Neuron (in vitro differentiated cells): Measurements from ENCODE around the gene ADD2.
"Not testable (repeated sequence)": the region's sequence is repeated elsewhere in the genome, so short reads cannot be mapped to it uniquely, and the experiment has no call there.

Experiments
- H2AFZ ChIP-seq: one replicate; pipeline ENCODE4 v1.6.1; 2013; ENCODE audit warnings: low read depth, mild to moderate bottlenecking, inconsistent platforms, low read length, moderate library complexity
- H3K27me3 ChIP-seq: one replicate; pipeline ENCODE4 v1.6.1; 2013; ENCODE audit warnings: low read length; ENCODE audit not compliant: insufficient read depth
- H3K36me3 ChIP-seq: one replicate; pipeline ENCODE4 v1.6.1; 2013; ENCODE audit warnings: low read length; ENCODE audit not compliant: insufficient read depth
- H3K4me1 ChIP-seq: one replicate; pipeline ENCODE4 v1.6.1; 2013; ENCODE audit warnings: low read length; ENCODE audit not compliant: insufficient read depth
- H3K4me3 ChIP-seq: 2 replicates; pipeline ENCODE4 v1.5.1; 2013; ENCODE audit warnings: mild to moderate bottlenecking, low read length, moderate library complexity
- H3K9me3 ChIP-seq: one replicate; pipeline ENCODE4 v1.6.1; 2013; ENCODE audit warnings: low read length

Gene ADD2

GRCh38 chr2:70655786-70656185 is 112.2 kb downstream of the ADD2 start:
- Histone ChIP-seq H3K9me3 (no peaks in the 10 kb centered on the region), H3K4me1 (no peaks in the 10 kb centered on the region), H3K27me3 (no peaks in the 10 kb centered on the region), H2AFZ (no peak overlapping the region), H3K36me3 (no peaks in the 10 kb centered on the region), H3K4me3 (no peak overlapping the region)

GRCh38 chr2:70655211-70655610 is 112.8 kb downstream of the ADD2 start:
- not testable (repeated sequence) for H3K36me3 ChIP-seq, H3K4me3 ChIP-seq, H2AFZ ChIP-seq, H3K9me3 ChIP-seq, H3K4me1 ChIP-seq, H3K27me3 ChIP-seq

DNA sequence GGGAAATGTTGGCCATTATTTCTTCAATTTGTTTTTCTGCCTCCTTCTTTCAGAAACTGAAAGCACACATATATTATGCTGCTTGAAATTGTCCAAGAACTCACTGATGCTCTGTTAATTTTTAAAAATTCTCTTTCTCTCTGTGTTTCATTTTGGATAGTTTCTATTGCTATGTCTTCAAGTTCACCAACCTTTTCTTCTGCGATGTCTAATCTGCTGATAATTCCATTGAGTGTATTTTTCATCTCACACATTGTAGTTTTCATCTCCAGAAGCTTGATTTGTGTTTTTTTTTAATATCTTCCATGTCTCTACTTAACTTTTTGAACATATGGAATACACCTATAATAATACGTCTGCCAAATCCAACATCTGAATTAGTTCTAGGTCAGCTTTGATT is 116.3 kb downstream of the ADD2 start:
- H3K27me3 ChIP-seq, result no peaks in the 10 kb centered on the region

GRCh38 chr2:70651014-70651413 is 117.0 kb downstream of the ADD2 start:
- no peaks in the 10 kb centered on the region for H3K4me1 ChIP-seq
- no peaks in the 10 kb centered on the region for H3K9me3 ChIP-seq
- H2AFZ ChIP-seq, result no peak overlapping the region
- no peak overlapping the region for H3K4me3 ChIP-seq
- no peaks in the 10 kb centered on the region for H3K36me3 ChIP-seq
- no peaks in the 10 kb centered on the region for H3K27me3 ChIP-seq

More for the DNA sequence above, 116.3 kb downstream of the ADD2 start:
- Histone ChIP-seq H3K4me1 (no peaks in the 10 kb centered on the region), H3K36me3 (no peaks in the 10 kb centered on the region), H3K4me3 (no peak overlapping the region), H2AFZ (no peak overlapping the region), H3K9me3 (no peaks in the 10 kb centered on the region)

DNA sequence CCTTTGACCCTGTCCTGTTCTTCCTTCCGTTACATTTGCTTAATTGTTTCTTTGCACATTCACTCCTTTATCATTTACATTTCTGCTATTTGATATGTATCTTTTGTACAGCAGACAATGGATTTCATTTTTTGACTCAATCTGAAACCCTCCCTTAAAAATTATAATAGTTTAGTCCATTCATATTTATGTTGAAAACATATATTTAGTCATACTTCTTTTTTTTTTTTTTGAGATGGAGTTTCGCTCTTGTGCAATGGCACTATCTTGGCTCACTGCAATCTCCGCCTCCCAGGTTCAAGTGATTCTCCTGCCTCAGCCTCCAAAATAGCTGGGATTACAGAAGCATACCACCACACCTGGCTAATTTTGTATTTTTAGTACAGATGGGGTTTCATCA is 119.0 kb downstream of the ADD2 start:
- Histone ChIP-seq H3K9me3 (no peaks in the 10 kb centered on the region), H3K36me3 (no peaks in the 10 kb centered on the region), H3K4me1 (no peaks in the 10 kb centered on the region), H3K4me3 (no peak overlapping the region), H2AFZ (no peak overlapping the region), H3K27me3 (no peaks in the 10 kb centered on the region)

DNA sequence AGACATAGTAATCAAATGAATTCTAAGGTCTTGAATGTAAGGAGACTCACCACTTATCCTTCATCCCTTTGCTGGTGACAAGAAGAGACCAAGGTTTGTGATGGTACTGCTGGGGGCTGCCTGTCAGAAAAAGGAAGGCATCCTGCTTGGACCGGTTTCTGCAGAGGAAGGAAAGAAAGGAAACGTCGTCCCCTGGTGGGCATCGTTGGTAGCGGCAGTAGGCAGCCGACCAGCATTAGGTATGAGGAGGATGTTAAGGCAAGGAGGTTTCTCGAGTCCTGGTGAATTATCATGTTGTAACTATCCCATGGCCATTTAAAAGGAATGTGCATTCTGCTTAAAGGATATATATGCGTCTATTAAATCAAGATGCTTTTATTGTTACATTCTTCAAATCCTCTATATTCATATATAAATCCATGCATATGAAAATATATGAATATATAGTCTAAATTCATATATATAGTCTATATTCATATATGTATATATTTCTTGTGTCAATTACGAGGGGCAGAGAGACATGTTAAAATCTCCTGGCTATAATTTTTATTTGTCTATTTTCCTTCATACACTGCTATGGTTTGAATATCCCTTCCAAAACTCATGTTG is 120.0 kb downstream of the ADD2 start:
- no peaks in the 10 kb centered on the region for H3K4me1 ChIP-seq
- H3K27me3 ChIP-seq, result no peaks in the 10 kb centered on the region
- H2AFZ ChIP-seq, result no peak overlapping the region
- no peaks in the 10 kb centered on the region for H3K36me3 ChIP-seq
- no peak overlapping the region for H3K4me3 ChIP-seq
- H3K9me3 ChIP-seq, result no peaks in the 10 kb centered on the region

- H3K36me3 ChIP-seq, result no peaks in the 10 kb centered on the region
- H3K9me3 ChIP-seq, result no peaks in the 10 kb centered on the region
- no peaks in the 10 kb centered on the region for H3K4me1 ChIP-seq
- peaks cover 4% of the 10 kb centered on the region for H3K27me3 ChIP-seq
- H3K4me3 ChIP-seq, result no peak overlapping the region
- H2AFZ ChIP-seq, result no peak overlapping the region
These were observed 121.6 kb downstream of the ADD2 start for GRCh38 chr2:70646420-70646818.

- H3K36me3 ChIP-seq, result no peaks in the 10 kb centered on the region
- no peaks in the 10 kb centered on the region for H3K4me1 ChIP-seq
- no peaks in the 10 kb centered on the region for H3K9me3 ChIP-seq
- no peak overlapping the region for H2AFZ ChIP-seq
- peaks cover 10% of the 10 kb centered on the region for H3K27me3 ChIP-seq
- H3K4me3 ChIP-seq, result no peak overlapping the region
These were observed 122.1 kb downstream of the ADD2 start for GRCh38 chr2:70645733-70646419.

- H3K36me3 ChIP-seq, result no peaks in the 10 kb centered on the region
- H3K4me3 ChIP-seq, result no peak overlapping the region
- no peak overlapping the region for H2AFZ ChIP-seq
- H3K9me3 ChIP-seq, result no peaks in the 10 kb centered on the region
- no peaks in the 10 kb centered on the region for H3K4me1 ChIP-seq
- H3K27me3 ChIP-seq, result peaks cover 12% of the 10 kb centered on the region
These were observed 124.3 kb downstream of the ADD2 start for GRCh38 chr2:70643715-70644114.

DNA sequence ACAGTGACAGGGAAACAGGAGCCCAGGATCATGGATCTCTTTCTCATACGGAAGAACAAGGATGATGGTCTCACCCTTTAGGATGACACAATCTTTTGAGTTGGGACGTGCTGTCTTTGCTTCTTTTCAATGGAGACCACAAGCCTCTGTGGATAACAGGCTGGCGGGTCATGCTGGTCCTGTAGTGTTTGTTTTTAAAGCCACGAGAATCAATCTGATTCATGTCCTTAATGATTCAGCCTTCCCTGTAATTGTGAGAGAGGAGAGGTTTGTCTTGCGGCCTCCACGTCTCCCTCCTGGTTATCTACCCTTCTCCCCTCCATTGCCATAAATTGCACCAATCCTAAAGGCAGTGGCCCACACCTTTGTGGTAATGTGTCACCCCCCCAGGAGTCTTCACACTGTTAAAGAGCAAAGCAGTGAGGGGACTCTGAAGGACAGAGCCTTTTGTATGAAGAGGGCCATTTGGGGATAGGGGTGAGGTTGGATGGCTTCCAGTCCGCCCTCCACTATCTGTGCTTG is 126.7 kb downstream of the ADD2 start:
- Histone ChIP-seq H3K4me3 (no peak overlapping the region), H3K4me1 (no peaks in the 10 kb centered on the region), H3K36me3 (no peaks in the 10 kb centered on the region), H3K9me3 (no peaks in the 10 kb centered on the region), H3K27me3 (peaks cover 13% of the 10 kb centered on the region), H2AFZ (no peak overlapping the region)

DNA sequence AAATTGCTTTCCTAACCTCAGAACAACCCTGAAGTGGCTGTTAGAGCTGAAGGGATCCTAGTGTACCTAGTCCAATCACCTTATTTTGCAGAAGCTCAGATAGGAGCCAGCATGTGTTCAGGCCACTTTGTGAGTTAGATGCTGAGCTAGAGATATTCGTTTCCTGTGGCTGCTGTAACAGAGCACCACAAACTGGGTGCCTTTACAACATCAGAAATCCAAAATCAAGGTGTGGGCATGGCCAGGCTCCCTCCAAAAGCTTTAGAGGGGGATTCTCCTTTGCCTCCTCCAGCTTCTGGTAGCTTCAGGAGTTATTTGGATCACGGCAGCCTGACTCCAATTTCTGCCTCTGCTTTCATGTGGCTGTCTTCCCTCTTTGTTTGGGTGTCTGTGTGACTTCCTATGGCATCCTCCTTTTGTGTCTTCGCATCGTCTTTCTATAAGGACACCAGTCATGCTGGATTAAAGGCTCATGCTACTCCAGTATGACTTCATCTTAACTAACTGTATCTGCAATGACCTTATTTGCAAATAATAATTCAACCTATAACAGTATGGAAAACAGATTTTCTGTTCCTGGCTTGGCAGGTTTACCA is 128.1 kb downstream of the ADD2 start:
- Histone ChIP-seq H3K4me3 (no peak overlapping the region), H3K4me1 (no peaks in the 10 kb centered on the region), H3K36me3 (no peaks in the 10 kb centered on the region), H2AFZ (no peak overlapping the region), H3K9me3 (no peaks in the 10 kb centered on the region), H3K27me3 (peaks cover 17% of the 10 kb centered on the region)

- H3K9me3 ChIP-seq, result no peaks in the 10 kb centered on the region
- no peak overlapping the region for H2AFZ ChIP-seq
- H3K4me3 ChIP-seq, result no peak overlapping the region
- no peaks in the 10 kb centered on the region for H3K4me1 ChIP-seq
- peaks cover 17% of the 10 kb centered on the region for H3K27me3 ChIP-seq
- no peaks in the 10 kb centered on the region for H3K36me3 ChIP-seq
These were observed 129.4 kb downstream of the ADD2 start for GRCh38 chr2:70638561-70638960.

- no peaks in the 10 kb centered on the region for H3K36me3 ChIP-seq
- H3K27me3 ChIP-seq, result peaks cover 20% of the 10 kb centered on the region
- no peaks in the 10 kb centered on the region for H3K9me3 ChIP-seq
- H3K4me3 ChIP-seq, result no peak overlapping the region
- no peak overlapping the region for H2AFZ ChIP-seq
- H3K4me1 ChIP-seq, result no peaks in the 10 kb centered on the region
These were observed 134.5 kb downstream of the ADD2 start for GRCh38 chr2:70633508-70633907.
